Omental fat pad (tissue), 4 donors: ENCODE data around the gene PACSIN1. TPM values are rescaled to one million over a fixed set of nuclear protein-coding genes. Genes with fewer than 3 reads are reported as not detected.

Experiments
- ATAC-seq: fragments of 150-250 bp; one replicate; pipeline ENCODE4 v1.9.1; 2016; ENCODE audit warnings: mild to moderate bottlenecking, moderate library complexity; ENCODE audit not compliant: low FRiP score
- DNase-seq: peaks from one replicate; pipeline ENCODE4 v3.0.0-alpha.2; 2019; ENCODE audit warnings: low spot score
- total RNA-seq, 4 donors: library from RNA; depleted of rRNA; stranded (reverse); fragments of >200 nt; gene quantifications; one replicate each; pipeline ENCODE4 v1.1.0, GENCODE V29; 2016
- TF ChIP-seq, protein P1 (sequence below), 3 donors: fragments of 450-650 bp; IDR thresholded peaks; one replicate each; pipeline ENCODE4 v1.5.1; 2016 to 2017; ENCODE audit warnings: antibody characterized with exemption in 3 of 3, mild to moderate bottlenecking in 3 of 3, moderate library complexity in 2 of 3

PACSIN1 gene
- total RNA-seq, 4 donors from 2014 or later, result not detected

GRCh38 chr6:34463849-34464248 is 2.0 kb upstream of the PACSIN1 start:
- ATAC-seq, result no peak
- TF ChIP-seq, protein P1, sequence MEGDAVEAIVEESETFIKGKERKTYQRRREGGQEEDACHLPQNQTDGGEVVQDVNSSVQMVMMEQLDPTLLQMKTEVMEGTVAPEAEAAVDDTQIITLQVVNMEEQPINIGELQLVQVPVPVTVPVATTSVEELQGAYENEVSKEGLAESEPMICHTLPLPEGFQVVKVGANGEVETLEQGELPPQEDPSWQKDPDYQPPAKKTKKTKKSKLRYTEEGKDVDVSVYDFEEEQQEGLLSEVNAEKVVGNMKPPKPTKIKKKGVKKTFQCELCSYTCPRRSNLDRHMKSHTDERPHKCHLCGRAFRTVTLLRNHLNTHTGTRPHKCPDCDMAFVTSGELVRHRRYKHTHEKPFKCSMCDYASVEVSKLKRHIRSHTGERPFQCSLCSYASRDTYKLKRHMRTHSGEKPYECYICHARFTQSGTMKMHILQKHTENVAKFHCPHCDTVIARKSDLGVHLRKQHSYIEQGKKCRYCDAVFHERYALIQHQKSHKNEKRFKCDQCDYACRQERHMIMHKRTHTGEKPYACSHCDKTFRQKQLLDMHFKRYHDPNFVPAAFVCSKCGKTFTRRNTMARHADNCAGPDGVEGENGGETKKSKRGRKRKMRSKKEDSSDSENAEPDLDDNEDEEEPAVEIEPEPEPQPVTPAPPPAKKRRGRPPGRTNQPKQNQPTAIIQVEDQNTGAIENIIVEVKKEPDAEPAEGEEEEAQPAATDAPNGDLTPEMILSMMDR (IDR thresholded peaks at IDR 0.05), result no peak

DNA sequence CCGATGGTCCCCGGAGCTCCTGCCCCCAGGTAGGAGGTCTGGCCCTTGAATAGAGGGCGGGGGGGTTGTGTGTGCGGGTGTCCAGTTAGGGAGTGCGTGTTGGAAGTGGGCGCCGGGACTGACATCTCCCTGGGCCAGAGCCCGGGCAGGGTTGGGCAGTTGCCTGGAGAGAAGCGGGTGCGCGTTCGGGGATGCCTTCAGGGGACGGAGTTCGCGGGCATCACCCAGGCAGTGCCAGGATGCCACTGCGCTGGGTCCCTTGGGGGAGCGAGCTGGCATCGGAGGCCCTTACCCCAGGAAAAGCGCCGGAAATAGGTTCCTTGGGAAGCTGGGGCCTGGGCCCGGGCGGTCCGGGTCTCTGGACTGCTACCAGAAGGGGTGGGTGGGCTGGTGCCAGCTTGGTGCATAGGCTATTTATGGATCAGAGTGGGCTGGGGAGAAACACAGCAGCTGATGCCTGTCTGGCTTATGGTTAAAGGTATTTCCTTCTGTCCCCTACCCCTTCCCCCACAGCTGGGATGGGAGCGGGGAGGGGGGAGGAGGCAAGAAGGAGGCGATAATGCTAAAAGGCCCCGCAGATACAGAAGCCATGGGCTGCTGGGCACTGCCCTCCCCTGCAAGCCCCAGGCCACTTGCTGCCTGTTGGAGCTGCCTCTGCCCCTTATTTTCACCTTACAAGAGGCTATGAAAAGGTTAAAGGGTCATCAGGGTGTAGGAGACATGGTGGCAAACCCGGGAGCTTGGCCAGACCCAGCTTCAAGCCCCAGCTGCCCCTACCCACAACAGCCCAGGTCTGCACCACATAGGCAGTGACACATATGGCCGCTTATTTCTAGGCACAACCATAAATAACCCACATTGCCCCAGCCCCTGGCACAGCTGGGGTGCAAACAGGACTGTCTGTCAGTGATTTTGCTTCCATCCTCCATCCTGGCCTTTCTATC is 638 bp downstream of the PACSIN1 start:
- DNase-seq (no peak), ATAC-seq (no peak)
- TF ChIP-seq, protein P1 (IDR thresholded peaks at IDR 0.05), result no peak

More at GRCh38 chr6:34463849-34464248, 2.0 kb upstream of the PACSIN1 start:
- DNase-seq, result no peak

- no peak for DNase-seq
- ATAC-seq, result no peak
- TF ChIP-seq, protein P1 (IDR thresholded peaks at IDR 0.05), result no peak
Observed at GRCh38 chr6:34468378-34468892, 2.6 kb downstream of the PACSIN1 start.

GRCh38 chr6:34469499-34469898 is 3.6 kb downstream of the PACSIN1 start:
- no peak for DNase-seq
- TF ChIP-seq, protein P1 (IDR thresholded peaks at IDR 0.05), result no peak
- ATAC-seq, result no peak

- TF ChIP-seq, protein P1 (IDR thresholded peaks at IDR 0.05), result no peak
- DNase-seq, result no peak
- no peak for ATAC-seq
Observed at GRCh38 chr6:34472425-34472824, 6.5 kb downstream of the PACSIN1 start.

GRCh38 chr6:34473967-34474366 is 8.1 kb downstream of the PACSIN1 start:
- ATAC-seq (no peak), DNase-seq (no peak)
- TF ChIP-seq, protein P1 (IDR thresholded peaks at IDR 0.05), result no peak
